K562 (cell line): ENCODE measurements around the gene PTH2. TPM values are rescaled to one million over a fixed set of nuclear protein-coding genes. Genes with fewer than 3 reads are reported as not detected.

Experiments used
- ATF7 ChIP-seq: fragments of 450-650 bp; IDR thresholded peaks from 2 replicates; pipeline ENCODE4 v1.7.1; 2014; ENCODE audit warnings: mild to moderate bottlenecking, moderate library complexity
- ETV1 ChIP-seq: fragments of 450-650 bp; conservative IDR thresholded peaks from 2 replicates; pipeline ENCODE4 v1.6.1; 2016; ENCODE audit warnings: missing genetic modification characterization, control low read depth, low read depth, missing compliant biosample characterization
- MTF1 ChIP-seq: fragments of 250-450 bp; sonication (Bioruptor Pico); IDR thresholded peaks from 2 replicates; pipeline ENCODE4 v1.9.0; 2021; ENCODE audit warnings: moderate library complexity, mild to moderate bottlenecking, inconsistent platforms, borderline replicate concordance
- MYC ChIP-seq, 2 experiments: fragments of 250-450 bp in 1 of 2; sonication (Bioruptor Pico) in 1 of 2; IDR thresholded peaks; 2 replicates each; pipeline versions ENCODE4 v1.5.1 to v1.6.1; 2012 to 2021; ENCODE audit warnings: low read depth in 2 of 2, borderline replicate concordance in 1 of 2, improper control_type of control experiment in 1 of 2, low read length in 1 of 2, mild to moderate bottlenecking in 1 of 2, moderate library complexity in 1 of 2
- NRF1 ChIP-seq, 2 experiments: fragments of 450-650 bp; IDR thresholded peaks in 1 of 2; conservative IDR thresholded peaks in 1 of 2; 2 replicates each; pipeline ENCODE4 v1.6.1; 2014; ENCODE audit warnings: mild to moderate bottlenecking in 2 of 2
- POLR2G ChIP-seq: fragments of 200-400 bp; formaldehyde crosslinking; IDR thresholded peaks from 2 replicates; pipeline ENCODE4 v1.6.1; 2017; ENCODE audit warnings: low read depth, mild to moderate bottlenecking, antibody characterized with exemption, low read length, moderate library complexity
- SP1 ChIP-seq: sonication (generic); formaldehyde crosslinking; IDR thresholded peaks from 2 replicates; pipeline ENCODE4 v1.8.1; 2022; ENCODE audit warnings: mild to moderate bottlenecking, missing genetic modification reagents
- polyA plus RNA-seq, 8 experiments: library from polyadenylated mRNA; depleted of rRNA in 4 of 8; stranded (reverse) in 5 of 8; unstranded in 3 of 8; fragments of >200 nt; fragmentation: Nextera tagmentation in 2 of 8; fragmentation: Illumina TruSeq in 1 of 8; extraction: Ambion mirVana in 2 of 8; extraction: Trizol in 1 of 8; gene quantifications; 2 replicates each; pipeline versions ENCODE4 v1.2.1 to v1.2.3, GENCODE V29; 2011 to 2014; ENCODE audit warnings: inconsistent platforms in 1 of 8, missing spikeins in 1 of 8
- total RNA-seq, 7 experiments: library from RNA; depleted of rRNA in 6 of 7; stranded (reverse); fragments of >200 nt in 6 of 7; fragmentation: Illumina TruSeq in 2 of 7; extraction: Trizol in 2 of 7; gene quantifications; 2 replicates each; pipeline versions ENCODE4 v1.2.1 to v1.2.3, GENCODE V29; 2011 to 2021; ENCODE audit warnings: low replicate concordance in 1 of 7
- TF ChIP-seq, protein P1 (sequence below), 2 experiments: fragments of 450-650 bp in 1 of 2; sonication (generic) in 1 of 2; formaldehyde crosslinking in 1 of 2; IDR thresholded peaks; 2 replicates each; pipeline versions ENCODE4 v1.7.1 to v1.9.0; 2016 to 2022; ENCODE audit warnings: inconsistent platforms in 1 of 2, mild to moderate bottlenecking in 1 of 2, missing genetic modification reagents in 1 of 2
- TF ChIP-seq, protein P2 (sequence below): fragments of 450-650 bp; IDR thresholded peaks from 2 replicates; pipeline ENCODE4 v1.6.1; 2014; ENCODE audit warnings: low read depth, mild to moderate bottlenecking, moderate library complexity, borderline replicate concordance
- TF ChIP-seq, protein P3 (sequence below), 2 experiments: fragments of 450-650 bp; conservative IDR thresholded peaks; 2 replicates each; pipeline ENCODE4 v1.6.1; 2017; ENCODE audit warnings: mild to moderate bottlenecking in 2 of 2, moderate library complexity in 2 of 2
- TF ChIP-seq, protein P4 (sequence below): sonication (generic); formaldehyde crosslinking; IDR thresholded peaks from 2 replicates; pipeline ENCODE4 v1.8.0; 2022; ENCODE audit warnings: mild to moderate bottlenecking, low read depth, missing genetic modification reagents

Gene PTH2
- total and polyA plus RNA-seq, 9 of the 15 experiments (the other 6 are each of a cell fraction or from before 2014, with no cell fraction given): 1.3 TPM; not detected in 8

DNA sequence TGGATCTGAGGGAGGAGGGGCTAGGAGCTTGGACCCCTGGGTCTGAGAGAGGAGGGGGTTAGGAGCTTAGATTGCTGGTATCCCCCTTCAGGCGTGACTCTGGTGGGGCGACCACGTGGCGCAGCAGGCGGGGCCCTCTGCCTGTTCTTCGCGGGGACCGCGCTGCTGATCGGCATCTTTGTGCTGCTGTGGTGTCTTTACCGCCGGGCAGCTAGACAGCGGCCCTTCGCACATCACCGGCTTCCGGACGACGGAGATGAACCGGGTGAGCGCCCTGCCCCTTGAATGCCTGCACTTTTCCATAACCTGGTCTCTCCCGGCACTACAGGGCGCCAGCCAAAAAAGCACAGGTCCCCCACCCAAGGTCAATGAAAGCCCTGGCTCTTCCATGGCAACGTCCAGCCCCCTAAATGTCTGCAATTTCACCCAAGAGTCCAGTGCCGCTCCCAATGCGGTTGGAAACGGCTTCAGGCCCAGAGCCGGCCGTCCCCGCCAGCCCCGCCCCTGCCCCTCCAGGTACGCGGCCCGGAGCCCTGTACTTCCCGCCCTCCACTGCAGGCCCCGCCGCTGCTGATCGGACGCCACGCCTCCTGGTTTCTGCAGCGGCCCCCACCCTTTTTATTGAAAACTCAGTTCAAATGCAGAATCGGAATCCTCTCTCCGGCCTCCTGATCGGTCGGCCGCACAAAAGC is 4.8 kb upstream of the PTH2 start (continued):
- TF ChIP-seq, protein P1, sequence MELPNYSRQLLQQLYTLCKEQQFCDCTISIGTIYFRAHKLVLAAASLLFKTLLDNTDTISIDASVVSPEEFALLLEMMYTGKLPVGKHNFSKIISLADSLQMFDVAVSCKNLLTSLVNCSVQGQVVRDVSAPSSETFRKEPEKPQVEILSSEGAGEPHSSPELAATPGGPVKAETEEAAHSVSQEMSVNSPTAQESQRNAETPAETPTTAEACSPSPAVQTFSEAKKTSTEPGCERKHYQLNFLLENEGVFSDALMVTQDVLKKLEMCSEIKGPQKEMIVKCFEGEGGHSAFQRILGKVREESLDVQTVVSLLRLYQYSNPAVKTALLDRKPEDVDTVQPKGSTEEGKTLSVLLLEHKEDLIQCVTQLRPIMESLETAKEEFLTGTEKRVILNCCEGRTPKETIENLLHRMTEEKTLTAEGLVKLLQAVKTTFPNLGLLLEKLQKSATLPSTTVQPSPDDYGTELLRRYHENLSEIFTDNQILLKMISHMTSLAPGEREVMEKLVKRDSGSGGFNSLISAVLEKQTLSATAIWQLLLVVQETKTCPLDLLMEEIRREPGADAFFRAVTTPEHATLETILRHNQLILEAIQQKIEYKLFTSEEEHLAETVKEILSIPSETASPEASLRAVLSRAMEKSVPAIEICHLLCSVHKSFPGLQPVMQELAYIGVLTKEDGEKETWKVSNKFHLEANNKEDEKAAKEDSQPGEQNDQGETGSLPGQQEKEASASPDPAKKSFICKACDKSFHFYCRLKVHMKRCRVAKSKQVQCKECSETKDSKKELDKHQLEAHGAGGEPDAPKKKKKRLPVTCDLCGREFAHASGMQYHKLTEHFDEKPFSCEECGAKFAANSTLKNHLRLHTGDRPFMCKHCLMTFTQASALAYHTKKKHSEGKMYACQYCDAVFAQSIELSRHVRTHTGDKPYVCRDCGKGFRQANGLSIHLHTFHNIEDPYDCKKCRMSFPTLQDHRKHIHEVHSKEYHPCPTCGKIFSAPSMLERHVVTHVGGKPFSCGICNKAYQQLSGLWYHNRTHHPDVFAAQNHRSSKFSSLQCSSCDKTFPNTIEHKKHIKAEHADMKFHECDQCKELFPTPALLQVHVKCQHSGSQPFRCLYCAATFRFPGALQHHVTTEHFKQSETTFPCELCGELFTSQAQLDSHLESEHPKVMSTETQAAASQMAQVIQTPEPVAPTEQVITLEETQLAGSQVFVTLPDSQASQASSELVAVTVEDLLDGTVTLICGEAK (IDR thresholded peaks at IDR 0.05): peak; percentile 65
- TF ChIP-seq, protein P1 (CRISPR knock-in tag; IDR thresholded peaks at IDR 0.05): no peak
- TF ChIP-seq MYC (IDR thresholded peaks at IDR 0.05; ENCODE audit: low read depth, low read length): peak; percentile 82
- TF ChIP-seq MYC (CRISPR knock-in tag; IDR thresholded peaks at IDR 0.05; ENCODE audit: borderline replicate concordance, low read depth): no peak
- peak; percentile 68 for TF ChIP-seq ETV1 (tag)
- TF ChIP-seq, protein P2, sequence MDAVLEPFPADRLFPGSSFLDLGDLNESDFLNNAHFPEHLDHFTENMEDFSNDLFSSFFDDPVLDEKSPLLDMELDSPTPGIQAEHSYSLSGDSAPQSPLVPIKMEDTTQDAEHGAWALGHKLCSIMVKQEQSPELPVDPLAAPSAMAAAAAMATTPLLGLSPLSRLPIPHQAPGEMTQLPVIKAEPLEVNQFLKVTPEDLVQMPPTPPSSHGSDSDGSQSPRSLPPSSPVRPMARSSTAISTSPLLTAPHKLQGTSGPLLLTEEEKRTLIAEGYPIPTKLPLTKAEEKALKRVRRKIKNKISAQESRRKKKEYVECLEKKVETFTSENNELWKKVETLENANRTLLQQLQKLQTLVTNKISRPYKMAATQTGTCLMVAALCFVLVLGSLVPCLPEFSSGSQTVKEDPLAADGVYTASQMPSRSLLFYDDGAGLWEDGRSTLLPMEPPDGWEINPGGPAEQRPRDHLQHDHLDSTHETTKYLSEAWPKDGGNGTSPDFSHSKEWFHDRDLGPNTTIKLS: peak; percentile 52; the same call in 1 of the 2 replicates
- TF ChIP-seq, protein P3, sequence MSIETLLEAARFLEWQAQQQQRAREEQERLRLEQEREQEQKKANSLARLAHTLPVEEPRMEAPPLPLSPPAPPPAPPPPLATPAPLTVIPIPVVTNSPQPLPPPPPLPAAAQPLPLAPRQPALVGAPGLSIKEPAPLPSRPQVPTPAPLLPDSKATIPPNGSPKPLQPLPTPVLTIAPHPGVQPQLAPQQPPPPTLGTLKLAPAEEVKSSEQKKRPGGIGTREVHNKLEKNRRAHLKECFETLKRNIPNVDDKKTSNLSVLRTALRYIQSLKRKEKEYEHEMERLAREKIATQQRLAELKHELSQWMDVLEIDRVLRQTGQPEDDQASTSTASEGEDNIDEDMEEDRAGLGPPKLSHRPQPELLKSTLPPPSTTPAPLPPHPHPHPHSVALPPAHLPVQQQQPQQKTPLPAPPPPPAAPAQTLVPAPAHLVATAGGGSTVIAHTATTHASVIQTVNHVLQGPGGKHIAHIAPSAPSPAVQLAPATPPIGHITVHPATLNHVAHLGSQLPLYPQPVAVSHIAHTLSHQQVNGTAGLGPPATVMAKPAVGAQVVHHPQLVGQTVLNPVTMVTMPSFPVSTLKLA (conservative IDR thresholded peaks at IDR 0.05): peak in 1 of 2 experiments; percentile 77; a peak in 3 of 4 replicates
- TF ChIP-seq MTF1 (CRISPR knock-in tag): no peak
- TF ChIP-seq NRF1 (conservative IDR thresholded peaks at IDR 0.05 in 1 of 2, IDR thresholded peaks at IDR 0.05 in 1 of 2): 0 out of 4 replicates have a peak, but pooled peaks of 1 of the 2 experiments have one; percentile 14
- peak; percentile 40; the same call in 1 of the 2 replicates for TF ChIP-seq SP1 (CRISPR knock-in tag)
- TF ChIP-seq, protein P4, sequence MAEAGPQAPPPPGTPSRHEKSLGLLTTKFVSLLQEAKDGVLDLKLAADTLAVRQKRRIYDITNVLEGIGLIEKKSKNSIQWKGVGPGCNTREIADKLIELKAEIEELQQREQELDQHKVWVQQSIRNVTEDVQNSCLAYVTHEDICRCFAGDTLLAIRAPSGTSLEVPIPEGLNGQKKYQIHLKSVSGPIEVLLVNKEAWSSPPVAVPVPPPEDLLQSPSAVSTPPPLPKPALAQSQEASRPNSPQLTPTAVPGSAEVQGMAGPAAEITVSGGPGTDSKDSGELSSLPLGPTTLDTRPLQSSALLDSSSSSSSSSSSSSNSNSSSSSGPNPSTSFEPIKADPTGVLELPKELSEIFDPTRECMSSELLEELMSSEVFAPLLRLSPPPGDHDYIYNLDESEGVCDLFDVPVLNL (CRISPR knock-in tag): 0 out of 2 replicates have a peak, but pooled peaks have one; percentile 50
- TF ChIP-seq ATF7: peak; percentile 32; the same call in 1 of the 2 replicates
- peak; percentile 66 for TF ChIP-seq POLR2G
